ENCODE data around the gene NUF2. TPM values are rescaled to one million over a fixed set of nuclear protein-coding genes. Genes with fewer than 3 reads are reported as not detected.

Gene NUF2
- polyA plus RNA-seq, 3 donors: 0.12 to 0.37 TPM; not detected in 1

- H2AFZ ChIP-seq (ENCODE audit: insufficient read depth, low read depth, low read length, poor library complexity, severe bottlenecking): no peak overlapping the region
- no peaks in the 10 kb centered on the region for H3K79me2 ChIP-seq (ENCODE audit: insufficient read depth, low read length)
- H3K36me3 ChIP-seq (replicated peaks in 1 of 2; ENCODE audit: control insufficient read depth in 1 of 2, insufficient read depth in 2 of 2, low read length in 2 of 2): peaks cover 48 to 82% of the 10 kb centered on the region in 2 donors
These were observed 15.9 kb downstream of the NUF2 start for GRCh38 chr1:163337631-163338030.

GRCh38 chr1:163346326-163346870 is 24.6 kb downstream of the NUF2 start:
- WGBS (ENCODE audit: insufficient coverage): 100% methylated on average over 1 of the region's 4 CpGs
- Histone ChIP-seq H3K9me3 (replicated peaks in 1 of 2; ENCODE audit: control insufficient read depth in 1 of 2, insufficient read depth in 1 of 2, low read length in 2 of 2) (no peaks in the 10 kb centered on the region), H2AFZ (ENCODE audit: insufficient read depth, low read depth, low read length, poor library complexity, severe bottlenecking) (no peak overlapping the region), H3K4me3 (replicated peaks in 1 of 3; ENCODE audit: low read depth in 2 of 3, low read length in 3 of 3) (no peak overlapping the region), H3K79me2 (ENCODE audit: insufficient read depth, low read length) (no peaks in the 10 kb centered on the region), H3K9ac (ENCODE audit: insufficient read depth, low read length, poor library complexity, severe bottlenecking) (no peak overlapping the region), H3K27ac (ENCODE audit: low read depth in 1 of 2, low read length in 2 of 2) (no peak overlapping the region), H3K4me1 (ENCODE audit: control insufficient read depth in 1 of 2, insufficient read depth in 2 of 2, low read length in 2 of 2) (no peaks in the 10 kb centered on the region), H3K36me3 (replicated peaks in 1 of 2; ENCODE audit: control insufficient read depth in 1 of 2, insufficient read depth in 2 of 2, low read length in 2 of 2) (peaks cover 59 to 90% of the 10 kb centered on the region in 2 donors), H3K27me3 (ENCODE audit: control insufficient read depth in 2 of 2, insufficient read depth in 2 of 2, low read length in 2 of 2) (no peaks in the 10 kb centered on the region), H4K20me1 (ENCODE audit: insufficient read depth, low read length) (no peaks in the 10 kb centered on the region), H3K4me2 (replicated peaks; ENCODE audit: extremely low read depth, low read length, poor library complexity, severe bottlenecking) (no peak overlapping the region)
- TF ChIP-seq CTCF (IDR thresholded peaks at IDR 0.05): no peak
- Mint-ChIP-seq H3K9me3 (peaks cover 0 to 1% (median 0%) of the 10 kb centered on the region in 7 donors), H3K27me3 (ENCODE audit: low read depth in 3 of 3) (peaks cover 0 to 1% (median 0%) of the 10 kb centered on the region in 3 donors), H3K36me3 (peaks cover 64 to 74% of the 10 kb centered on the region in 2 donors), H3K4me1 (no peaks in the 10 kb centered on the region), H3K27ac (no peak overlapping the region), H3K4me3 (no peak overlapping the region)
- DNase-seq: no peak
- intact Hi-C loops (cut with micrococcal nuclease): no loop called here

More at GRCh38 chr1:163337631-163338030, 15.9 kb downstream of the NUF2 start:
- Mint-ChIP-seq H3K4me3 (no peak overlapping the region), H3K36me3 (peaks cover 57 to 74% of the 10 kb centered on the region in 2 donors), H3K4me1 (no peaks in the 10 kb centered on the region), H3K9me3 (peaks cover 0 to 8% (median 0%) of the 10 kb centered on the region in 7 donors), H3K27me3 (ENCODE audit: low read depth in 3 of 3) (no peaks in the 10 kb centered on the region), H3K27ac (no peak overlapping the region)
- Histone ChIP-seq H3K4me3 (replicated peaks in 1 of 3; ENCODE audit: low read depth in 2 of 3, low read length in 3 of 3) (no peak overlapping the region), H3K27me3 (ENCODE audit: control insufficient read depth in 2 of 2, insufficient read depth in 2 of 2, low read length in 2 of 2) (no peaks in the 10 kb centered on the region), H3K4me1 (ENCODE audit: control insufficient read depth in 1 of 2, insufficient read depth in 2 of 2, low read length in 2 of 2) (no peaks in the 10 kb centered on the region), H3K27ac (ENCODE audit: low read depth in 1 of 2, low read length in 2 of 2) (no peak overlapping the region), H3K9ac (ENCODE audit: insufficient read depth, low read length, poor library complexity, severe bottlenecking) (no peak overlapping the region), H4K20me1 (ENCODE audit: insufficient read depth, low read length) (no peaks in the 10 kb centered on the region), H3K4me2 (replicated peaks; ENCODE audit: extremely low read depth, low read length, poor library complexity, severe bottlenecking) (no peak overlapping the region), H3K9me3 (replicated peaks in 1 of 2; ENCODE audit: control insufficient read depth in 1 of 2, insufficient read depth in 1 of 2, low read length in 2 of 2) (no peaks in the 10 kb centered on the region)
- no CpG with 5 or more reads among the region's 1 CpG for WGBS (ENCODE audit: insufficient coverage)
- intact Hi-C loops (cut with micrococcal nuclease): no loop called here
- TF ChIP-seq CTCF (IDR thresholded peaks at IDR 0.05): no peak
- DNase-seq: no peak
